GM12878 (cell line): ENCODE measurements around the gene TCOF1. TPM values are rescaled to one million over a fixed set of nuclear protein-coding genes. Genes with fewer than 3 reads are reported as not detected.
"Not testable (repeated sequence)": the region's sequence is repeated elsewhere in the genome, so short reads cannot be mapped to it uniquely, and the experiment has no call there.

ENCODE experiments used
- ATAC-seq: fragments of 200-7000 bp; cut with Tn5 transposase; 3 replicates; pipeline ENCODE4 v1.9.1; 2020; ENCODE audit warnings: mild to moderate bottlenecking, moderate library complexity
- BruUV-seq: library from RNA; stranded (reverse); fragments of 400-500 nt; replicated peaks from 2 replicates; lab custom pipeline; 2021; lab: Mats Ljungman, UMichigan
- CTCF ChIA-PET: fragments of 300-600 bp; sonication (Branson Sonifier 250); formaldehyde crosslinking; extraction: SDS; loops from one replicate; lab custom pipeline; 2021; ENCODE audit warnings: inconsistent platforms; lab: Yijun Ruan, JAX
- POLR2A ChIA-PET: fragments of 350-600 bp; formaldehyde crosslinking; extraction: SDS; loops from one replicate; lab custom pipeline; 2021; ENCODE audit warnings: inconsistent platforms; lab: Charles Lee
- RAD21 ChIA-PET: fragments of 300-600 bp; sonication (Branson Sonifier 250); formaldehyde crosslinking; loops from one replicate; lab custom pipeline; 2023; ENCODE audit warnings: antibody characterized with exemption; ENCODE audit not compliant: unreplicated experiment; lab: Charles Lee
- SMC1A ChIA-PET: fragments of 300-600 bp; sonication (Branson Sonifier 250); formaldehyde crosslinking; loops from one replicate; lab custom pipeline; 2023; ENCODE audit not compliant: unreplicated experiment, uncharacterized antibody; lab: Charles Lee
- DNase-seq: peaks from one replicate; pipeline ENCODE4 v3.0.0-alpha.2; 2011; ENCODE audit warnings: low read depth, low spot score
- FAIRE-seq: peaks from 3 replicates; lab custom pipeline; 2011; peaks lifted over from hg19 to GRCh38; lab: Jason Lieb, UNC
- H2AFZ ChIP-seq: 2 replicates; pipeline ENCODE4 v1.6.0; 2011; ENCODE audit warnings: low read depth, low read length, control low read depth; ENCODE audit not compliant: control insufficient read depth
- H3K27ac ChIP-seq: 2 replicates; pipeline ENCODE4 v1.5.1; 2011; ENCODE audit warnings: control low read depth; ENCODE audit not compliant: control insufficient read depth, insufficient read depth
- H3K27me3 ChIP-seq, 2 experiments: replicated peaks in 1 of 2; 2 replicates each; pipeline versions ENCODE4 v1.6.0 to v1.6.1; 2011; ENCODE audit warnings: low read length in 1 of 2; ENCODE audit not compliant: control insufficient read depth in 2 of 2, insufficient read depth in 2 of 2
- H3K36me3 ChIP-seq, 2 experiments: 2 replicates each; pipeline ENCODE4 v1.5.1; 2011; ENCODE audit warnings: low read length in 1 of 2; ENCODE audit not compliant: control insufficient read depth in 2 of 2, insufficient read depth in 2 of 2
- H3K4me1 ChIP-seq: 2 replicates; pipeline ENCODE4 v1.6.1; 2011; ENCODE audit warnings: mild to moderate bottlenecking, low read length, moderate library complexity, mixed read lengths; ENCODE audit not compliant: control insufficient read depth, insufficient read depth
- H3K4me2 ChIP-seq: 2 replicates; pipeline ENCODE4 v1.6.0; 2011; ENCODE audit warnings: control low read depth; ENCODE audit not compliant: control insufficient read depth, insufficient read depth
- H3K4me3 ChIP-seq: fragments of 200-600 bp; sonication (generic); 2 replicates; pipeline ENCODE4 v1.5.1; 2016
- H3K79me2 ChIP-seq: 2 replicates; pipeline ENCODE4 v1.6.0; 2011; ENCODE audit warnings: low read length; ENCODE audit not compliant: control insufficient read depth, insufficient read depth
- H3K9ac ChIP-seq: 2 replicates; pipeline ENCODE4 v1.8.0; 2011; ENCODE audit warnings: low read length, control low read depth, mixed read lengths; ENCODE audit not compliant: control insufficient read depth, insufficient read depth
- H3K9me3 ChIP-seq: replicated peaks from 3 replicates; pipeline ENCODE4 v1.5.1; 2011; ENCODE audit warnings: mild to moderate bottlenecking, low read length; ENCODE audit not compliant: control insufficient read depth, insufficient read depth
- H4K20me1 ChIP-seq: 2 replicates; pipeline ENCODE4 v1.6.0; 2011; ENCODE audit not compliant: control insufficient read depth, insufficient read depth
- ATF7 ChIP-seq: fragments of 450-650 bp; IDR thresholded peaks from 2 replicates; pipeline ENCODE4 v1.6.1; 2016; ENCODE audit warnings: low read depth, mild to moderate bottlenecking
- BHLHE40 ChIP-seq, 2 experiments: fragments of 450-650 bp in 1 of 2; IDR thresholded peaks; 2 replicates each; pipeline ENCODE4 v1.6.1; 2011 to 2017; ENCODE audit warnings: low read depth in 2 of 2, borderline replicate concordance in 1 of 2, improper control_type of control experiment in 1 of 2, low read length in 1 of 2, mild to moderate bottlenecking in 1 of 2
- CREM ChIP-seq: IDR thresholded peaks from 2 replicates; pipeline ENCODE4 v1.6.1; 2014; ENCODE audit warnings: antibody characterized with exemption, low read depth
- HDGF ChIP-seq: fragments of 450-650 bp; IDR thresholded peaks from 2 replicates; pipeline ENCODE4 v1.6.1; 2016; ENCODE audit warnings: antibody characterized with exemption
- IKZF1 ChIP-seq: fragments of 450-650 bp; conservative IDR thresholded peaks from 2 replicates; pipeline ENCODE4 v1.6.1; 2017; ENCODE audit warnings: antibody characterized with exemption, mild to moderate bottlenecking
- LARP7 ChIP-seq: fragments of 450-650 bp; IDR thresholded peaks from 2 replicates; pipeline ENCODE4 v1.6.1; 2017; ENCODE audit warnings: mild to moderate bottlenecking
- MTA2 ChIP-seq: fragments of 450-650 bp; IDR thresholded peaks from 2 replicates; pipeline ENCODE4 v1.6.1; 2016; ENCODE audit warnings: low read depth, mild to moderate bottlenecking, moderate library complexity
- POLR2AphosphoS5 ChIP-seq: IDR thresholded peaks from 2 replicates; pipeline ENCODE4 v1.6.1; 2011; ENCODE audit warnings: mild to moderate bottlenecking, low read length, inconsistent platforms
- YY1 ChIP-seq: IDR thresholded peaks from 2 replicates; pipeline ENCODE4 v1.6.1; 2011; ENCODE audit warnings: low read depth, mild to moderate bottlenecking, low read length
- ZNF687 ChIP-seq: fragments of 450-650 bp; IDR thresholded peaks from 2 replicates; pipeline ENCODE4 v1.6.1; 2017; ENCODE audit warnings: mild to moderate bottlenecking, moderate library complexity
- WGBS: methylation state at CpG from one replicate; pipeline ENCODE4 v1.1.6; 2016; ENCODE audit warnings: low lambda C conversion rate; ENCODE audit not compliant: insufficient replicate concordance, insufficient coverage; ENCODE audit errors: missing lambda C conversion rate; 5-methylcytosine and 5-hydroxymethylcytosine counted together
- in situ Hi-C: fragments of 300-500 bp; cut with MboI; formaldehyde crosslinking; loops from 9 replicates; pipeline ENCODE4 v1.14.3; 2018; ENCODE audit warnings: mixed read lengths
- intact Hi-C: fragments of 100-400 bp; cut with micrococcal nuclease; formaldehyde crosslinking; loops from one replicate; pipeline ENCODE4 v1.14.2; 2022; ENCODE audit not compliant: unreplicated experiment
- polyA plus RNA-seq, 11 experiments: library from polyadenylated mRNA; depleted of rRNA in 4 of 11; unstranded in 6 of 11; stranded (reverse) in 5 of 11; fragments of >200 nt; fragmentation: Nextera tagmentation in 4 of 11; fragmentation: Illumina TruSeq in 1 of 11; extraction: Ambion mirVana in 4 of 11; extraction: Trizol in 1 of 11; gene quantifications; 1 replicate in 1 of 11; 2 replicates in 10 of 11; pipeline versions ENCODE4 v1.2.1 to v1.2.3, GENCODE V29; 2011 to 2016; ENCODE audit warnings: inconsistent platforms in 2 of 11, missing spikeins in 2 of 11, low read depth in 1 of 11
- total RNA-seq, 4 experiments: library from RNA; depleted of rRNA in 3 of 4; stranded (reverse); fragments of >200 nt in 3 of 4; fragmentation: Illumina TruSeq in 1 of 4; extraction: Trizol in 1 of 4; gene quantifications; 2 replicates each; pipeline versions ENCODE4 v1.2.1 to v1.2.3, GENCODE V29; 2013 to 2021
- TF ChIP-seq, protein P1 (sequence below): fragments of 450-650 bp; IDR thresholded peaks from 2 replicates; pipeline ENCODE4 v1.6.1; 2016; ENCODE audit warnings: mild to moderate bottlenecking
- TF ChIP-seq, protein P2 (sequence below): fragments of 450-650 bp; formaldehyde crosslinking; IDR thresholded peaks from 2 replicates; pipeline ENCODE4 v1.4.0; 2022; ENCODE audit warnings: mild to moderate bottlenecking, moderate library complexity

TCOF1 gene
- total and polyA plus RNA-seq, 10 of the 15 experiments (the other 5 are each of a cell fraction or from before 2014, with no cell fraction given) = 8.7 to 83.9 (median 38.9) TPM

DNA sequence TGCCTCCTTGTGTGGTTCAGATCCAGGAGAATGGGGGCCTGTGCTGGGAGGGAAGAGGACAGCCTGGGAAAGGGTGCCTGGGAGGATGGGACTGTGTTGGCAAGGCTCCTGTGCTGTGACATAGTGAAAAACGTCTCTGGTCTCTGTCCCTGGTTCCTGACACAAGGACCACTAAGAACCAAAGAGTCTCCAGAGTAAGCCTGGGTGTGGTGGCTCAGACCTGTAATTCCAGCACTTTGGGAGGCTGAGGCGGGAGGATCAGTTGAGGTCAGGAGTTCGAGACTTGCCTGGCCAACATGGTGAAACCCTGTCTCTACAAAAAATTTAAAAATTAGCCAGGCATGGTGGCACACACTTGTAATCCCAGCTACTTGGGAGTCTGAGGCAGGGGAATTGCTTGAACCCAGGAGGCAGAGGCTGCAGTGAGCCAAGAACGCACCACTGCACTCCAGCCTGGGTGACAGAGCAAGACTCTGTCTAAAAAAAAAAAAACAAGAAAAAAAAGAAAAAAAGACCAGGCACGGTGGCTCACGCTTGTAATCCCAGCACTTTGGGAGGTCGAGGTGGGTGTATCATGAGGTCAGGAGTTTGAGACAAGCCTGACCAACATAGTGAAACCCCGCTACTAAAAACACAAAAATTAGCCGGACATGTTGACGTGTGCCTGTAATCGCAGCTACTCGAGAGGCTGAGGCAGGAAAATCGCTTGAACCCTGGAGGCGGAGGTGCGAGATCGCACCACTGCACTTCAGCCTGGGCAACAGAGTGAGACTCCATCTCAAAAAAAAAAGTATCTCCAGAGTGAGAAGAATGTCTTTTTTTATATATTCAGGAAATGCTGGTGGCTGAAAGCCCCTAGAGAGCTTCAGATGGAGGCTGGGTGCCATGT is 56.6 kb downstream of the TCOF1 start:
- Histone ChIP-seq H3K9ac (peak overlapping the region; percentile 91), H3K79me2 (peaks cover 53% of the 10 kb centered on the region), H2AFZ (peak overlapping the region; percentile 61), H3K4me1 (peaks cover 34% of the 10 kb centered on the region), H3K4me3 (peak overlapping the region; percentile 12; the same call in 1 of the 2 replicates), H3K27ac (peak overlapping the region; percentile 100), H3K4me2 (peak overlapping the region; percentile 75)
- H4K20me1 ChIP-seq, H3K27me3 ChIP-seq, ATAC-seq, in situ Hi-C loops, DNase-seq, H3K9me3 ChIP-seq, FAIRE-seq, BruUV-seq, H3K36me3 ChIP-seq: not testable (repeated sequence)
- POLR2A ChIA-PET = interaction anchor here (0.8 to 5.0 kb wide), 9 partner anchors 8 to 212 kb away, joined by 3 to 44 read pairs (median 9); no protein-coding TSS in a partner anchor
- SMC1A ChIA-PET = interaction anchor here (1.0 to 1.8 kb wide), 6 partner anchors 9 to 36 kb away, joined by 3 to 4 read pairs (median 3); no protein-coding TSS in a partner anchor
- intact Hi-C loops = loop anchor here (2.0 to 10.0 kb wide), 3 partner anchors 35 to 1609 kb away; partner anchors contain the start of genes ANXA6 and RPS14
- 9% methylated on average over 16 of the region's 16 CpGs for WGBS
- RAD21 ChIA-PET = interaction anchor here (1.2 to 5.3 kb wide), 5 partner anchors 9 to 75 kb away, joined by 3 to 49 read pairs (median 4); no protein-coding TSS in a partner anchor
- CTCF ChIA-PET = interaction anchor here (1.0 to 3.3 kb wide), 3 partner anchors 16 to 36 kb away, joined by 3 to 14 read pairs (median 10); no protein-coding TSS in a partner anchor
- TF ChIP-seq LARP7 (0 out of 2 replicates have a peak, but pooled peaks have one; percentile 34), MTA2 (peak; percentile 29; the same call in 1 of the 2 replicates), BHLHE40 (IDR thresholded peaks at IDR 0.05; ENCODE audit: borderline replicate concordance in 1 of 2, low read depth in 2 of 2, low read length in 1 of 2) (0 out of 4 replicates have a peak, but pooled peaks of 1 of the 2 experiments have one; percentile 4), POLR2AphosphoS5 (0 out of 2 replicates have a peak, but pooled peaks have one; percentile 2), ZNF687 (peak; percentile 19; the same call in 1 of the 2 replicates), YY1 (0 out of 2 replicates have a peak, but pooled peaks have one; percentile 17), IKZF1 (0 out of 2 replicates have a peak, but pooled peaks have one; percentile 3), ATF7 (peak; percentile 51; the same call in 1 of the 2 replicates), HDGF (peak; percentile 89), CREM (peak; percentile 25; the same call in 1 of the 2 replicates)
- TF ChIP-seq, protein P1, sequence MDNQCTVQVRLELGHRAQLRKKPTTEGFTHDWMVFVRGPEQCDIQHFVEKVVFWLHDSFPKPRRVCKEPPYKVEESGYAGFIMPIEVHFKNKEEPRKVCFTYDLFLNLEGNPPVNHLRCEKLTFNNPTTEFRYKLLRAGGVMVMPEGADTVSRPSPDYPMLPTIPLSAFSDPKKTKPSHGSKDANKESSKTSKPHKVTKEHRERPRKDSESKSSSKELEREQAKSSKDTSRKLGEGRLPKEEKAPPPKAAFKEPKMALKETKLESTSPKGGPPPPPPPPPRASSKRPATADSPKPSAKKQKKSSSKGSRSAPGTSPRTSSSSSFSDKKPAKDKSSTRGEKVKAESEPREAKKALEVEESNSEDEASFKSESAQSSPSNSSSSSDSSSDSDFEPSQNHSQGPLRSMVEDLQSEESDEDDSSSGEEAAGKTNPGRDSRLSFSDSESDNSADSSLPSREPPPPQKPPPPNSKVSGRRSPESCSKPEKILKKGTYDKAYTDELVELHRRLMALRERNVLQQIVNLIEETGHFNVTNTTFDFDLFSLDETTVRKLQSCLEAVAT = peak; percentile 96
- TF ChIP-seq, protein P2, sequence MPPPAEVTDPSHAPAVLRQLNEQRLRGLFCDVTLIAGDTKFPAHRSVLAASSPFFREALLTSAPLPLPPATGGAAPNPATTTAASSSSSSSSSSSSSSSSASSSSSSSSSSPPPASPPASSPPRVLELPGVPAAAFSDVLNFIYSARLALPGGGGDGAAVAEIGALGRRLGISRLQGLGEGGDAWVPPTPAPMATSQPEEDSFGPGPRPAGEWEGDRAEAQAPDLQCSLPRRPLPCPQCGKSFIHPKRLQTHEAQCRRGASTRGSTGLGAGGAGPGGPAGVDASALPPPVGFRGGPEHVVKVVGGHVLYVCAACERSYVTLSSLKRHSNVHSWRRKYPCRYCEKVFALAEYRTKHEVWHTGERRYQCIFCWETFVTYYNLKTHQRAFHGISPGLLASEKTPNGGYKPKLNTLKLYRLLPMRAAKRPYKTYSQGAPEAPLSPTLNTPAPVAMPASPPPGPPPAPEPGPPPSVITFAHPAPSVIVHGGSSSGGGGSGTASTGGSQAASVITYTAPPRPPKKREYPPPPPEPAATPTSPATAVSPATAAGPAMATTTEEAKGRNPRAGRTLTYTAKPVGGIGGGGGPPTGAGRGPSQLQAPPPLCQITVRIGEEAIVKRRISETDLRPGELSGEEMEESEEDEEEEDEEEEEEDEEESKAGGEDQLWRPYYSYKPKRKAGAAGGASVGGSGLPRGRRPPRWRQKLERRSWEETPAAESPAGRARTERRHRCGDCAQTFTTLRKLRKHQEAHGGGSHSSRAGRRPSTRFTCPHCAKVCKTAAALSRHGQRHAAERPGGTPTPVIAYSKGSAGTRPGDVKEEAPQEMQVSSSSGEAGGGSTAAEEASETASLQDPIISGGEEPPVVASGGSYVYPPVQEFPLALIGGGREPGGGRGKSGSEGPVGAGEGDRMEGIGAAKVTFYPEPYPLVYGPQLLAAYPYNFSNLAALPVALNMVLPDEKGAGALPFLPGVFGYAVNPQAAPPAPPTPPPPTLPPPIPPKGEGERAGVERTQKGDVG (CRISPR knock-in tag) = 0 out of 2 replicates have a peak, but pooled peaks have one; percentile 10
